SU-DHL-6 (cell line): ENCODE data around the gene CCDC167.

Source experiments
- H2AFZ ChIP-seq: fragments of 200-600 bp; sonication (generic); 2 replicates; pipeline ENCODE4 v1.6.1; 2014; ENCODE audit warnings: low read depth, mild to moderate bottlenecking, moderate library complexity, mixed read lengths, antibody characterized with exemption, low read length; ENCODE audit not compliant: severe bottlenecking
- H3F3A ChIP-seq: fragments of 200-600 bp; shearing (Covaris generic); 2 replicates; pipeline ENCODE4 v1.6.0; 2016; ENCODE audit warnings: antibody characterized with exemption, mild to moderate bottlenecking; ENCODE audit not compliant: insufficient read depth
- H3K27ac ChIP-seq: fragments of 200-600 bp; sonication (generic); 2 replicates; pipeline ENCODE4 v1.5.1; 2016; ENCODE audit warnings: low read depth, mild to moderate bottlenecking, low read length, moderate library complexity, mixed read lengths
- H3K27me3 ChIP-seq: fragments of 200-600 bp; sonication (generic), shearing (Covaris generic); 2 replicates; pipeline ENCODE4 v1.6.0; 2014; ENCODE audit warnings: mild to moderate bottlenecking, low read length
- H3K36me3 ChIP-seq: fragments of 200-600 bp; sonication (generic); 2 replicates; pipeline ENCODE4 v1.6.1; 2014; ENCODE audit warnings: mild to moderate bottlenecking, low read length, mixed read lengths
- H3K4me2 ChIP-seq: fragments of 300-600, 200-600 bp; shearing (Covaris generic), sonication (generic); 2 replicates; pipeline ENCODE4 v1.6.0; 2014; ENCODE audit warnings: low read length, low read depth, mild to moderate bottlenecking; ENCODE audit not compliant: poor library complexity, severe bottlenecking
- H3K4me3 ChIP-seq: fragments of 200-600 bp; sonication (generic); 2 replicates; pipeline ENCODE4 v1.5.1; 2014; ENCODE audit warnings: antibody characterized with exemption, low read length, mild to moderate bottlenecking, mixed read lengths; ENCODE audit not compliant: insufficient read depth, poor library complexity, severe bottlenecking
- H3K79me2 ChIP-seq: fragments of 200-600 bp; sonication (generic); 2 replicates; pipeline ENCODE4 v1.6.1; 2014; ENCODE audit warnings: mild to moderate bottlenecking, low read length, moderate library complexity; ENCODE audit not compliant: insufficient read depth
- H3K9ac ChIP-seq: fragments of 200-600 bp; sonication (generic); 2 replicates; pipeline ENCODE4 v1.7.0; 2014; ENCODE audit warnings: mild to moderate bottlenecking, low read length
- H3K9me2 ChIP-seq: fragments of 200-600 bp; sonication (generic); replicated peaks from 2 replicates; pipeline ENCODE4 v1.6.1; 2014; ENCODE audit warnings: low read length; ENCODE audit not compliant: insufficient read depth
- H3K9me3 ChIP-seq: fragments of 200-600 bp; sonication (generic); 2 replicates; pipeline ENCODE4 v1.6.1; 2014; ENCODE audit warnings: low read length, mixed read lengths; ENCODE audit not compliant: insufficient read depth
- H4K20me1 ChIP-seq: fragments of 200-600 bp; sonication (generic); 2 replicates; pipeline ENCODE4 v1.6.1; 2014; ENCODE audit warnings: low read depth, mild to moderate bottlenecking, antibody characterized with exemption, low read length, moderate library complexity, mixed read lengths
- CTCF ChIP-seq: fragments of 200-600 bp; sonication (generic); IDR thresholded peaks from one replicate; pipeline ENCODE4 v1.5.1; 2017; ENCODE audit warnings: antibody characterized with exemption, mild to moderate bottlenecking, low read length, moderate library complexity; ENCODE audit not compliant: insufficient read depth, poor library complexity, severe bottlenecking
- EZH2phosphoT487 ChIP-seq: fragments of 200-600 bp; sonication (generic), shearing (Covaris generic); conservative IDR thresholded peaks from 2 replicates; pipeline ENCODE4 v1.6.1; 2018; ENCODE audit warnings: mild to moderate bottlenecking, antibody characterized with exemption, low read length, moderate library complexity, mixed read lengths

Gene CCDC167

GRCh38 chr6:37541346-37541745, 41.7 kb upstream of the CCDC167 start:
- Histone ChIP-seq H3K4me2 (no peak overlapping the region), H3K27me3 (no peaks in the 10 kb centered on the region), H3K9me2 (no peaks in the 10 kb centered on the region), H3K79me2 (no peaks in the 10 kb centered on the region), H3K36me3 (no peaks in the 10 kb centered on the region), H3F3A (no peaks in the 10 kb centered on the region), H4K20me1 (no peaks in the 10 kb centered on the region), H3K9me3 (no peaks in the 10 kb centered on the region), H2AFZ (no peak overlapping the region), H3K27ac (no peak overlapping the region), H3K9ac (no peak overlapping the region), H3K4me3 (no peak overlapping the region)
- no peak for TF ChIP-seq CTCF
- TF ChIP-seq EZH2phosphoT487 = no peak

GRCh38 chr6:37540390-37540789, 40.7 kb upstream of the CCDC167 start:
- Histone ChIP-seq H3K79me2 (no peaks in the 10 kb centered on the region), H2AFZ (no peak overlapping the region), H3K27me3 (no peaks in the 10 kb centered on the region), H4K20me1 (no peaks in the 10 kb centered on the region), H3K4me2 (no peak overlapping the region), H3K9me3 (no peaks in the 10 kb centered on the region), H3K27ac (no peak overlapping the region), H3K4me3 (no peak overlapping the region), H3K9ac (no peak overlapping the region), H3F3A (no peaks in the 10 kb centered on the region), H3K9me2 (no peaks in the 10 kb centered on the region), H3K36me3 (no peaks in the 10 kb centered on the region)
- TF ChIP-seq CTCF (no peak), EZH2phosphoT487 (no peak)

- TF ChIP-seq EZH2phosphoT487 (no peak), CTCF (no peak)
- Histone ChIP-seq H3K27ac (no peak overlapping the region), H3F3A (no peaks in the 10 kb centered on the region)
Measured at GRCh38 chr6:37540029-37540352, 40.3 kb upstream of the CCDC167 start.

More at GRCh38 chr6:37540029-37540352, 40.3 kb upstream of the CCDC167 start:
- Histone ChIP-seq H3K79me2 (no peaks in the 10 kb centered on the region), H3K4me2 (no peak overlapping the region), H2AFZ (no peak overlapping the region), H3K4me3 (no peak overlapping the region), H4K20me1 (no peaks in the 10 kb centered on the region), H3K36me3 (no peaks in the 10 kb centered on the region), H3K9ac (no peak overlapping the region), H3K9me2 (no peaks in the 10 kb centered on the region), H3K9me3 (no peaks in the 10 kb centered on the region), H3K27me3 (no peaks in the 10 kb centered on the region)
